ENCODE data around the gene RELN.

The RELN gene

GRCh38 chr7:103987451-103987850 is 2.0 kb downstream of the RELN start:
- POLR2A ChIA-PET (ENCODE audit: low non-redundant PET), result no interaction called here
- no peak for DNase-seq (ENCODE audit: low spot score)

DNA sequence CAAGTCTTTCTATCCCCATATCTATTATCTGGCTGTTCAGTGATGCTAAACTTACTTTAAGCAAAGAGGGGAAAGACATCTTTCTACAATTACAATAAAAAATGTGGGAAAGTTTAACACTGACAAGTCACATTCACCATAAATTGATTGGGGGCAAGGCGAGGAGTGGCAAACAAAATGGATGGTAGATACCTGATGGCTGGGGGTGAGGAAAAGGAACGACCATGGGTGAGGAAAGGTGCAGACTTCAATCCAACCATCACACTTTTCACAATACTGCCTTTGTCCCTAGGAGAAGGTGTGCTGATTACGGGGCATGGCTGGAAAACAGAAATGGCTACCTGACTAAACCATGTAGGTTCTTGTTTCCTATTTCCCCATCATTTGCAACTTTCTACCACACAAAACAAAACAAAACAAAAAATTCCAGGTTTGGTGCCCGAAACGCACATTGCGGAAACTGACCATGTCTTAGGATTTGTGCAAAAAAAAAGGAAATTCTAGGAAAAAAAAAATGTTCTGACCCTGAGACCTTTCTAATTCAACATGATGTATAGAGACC is 3.8 kb downstream of the RELN start:
- DNase-seq (ENCODE audit: low spot score), result no peak
- H3K27ac ChIP-seq, result no peak overlapping the region
- ChIA-PET CTCF (no interaction called here), POLR2A (ENCODE audit: low non-redundant PET) (no interaction called here)
- TF ChIP-seq CTCF (conservative IDR thresholded peaks at IDR 0.05; ENCODE audit: low read depth), result no peak

More at GRCh38 chr7:103987451-103987850, 2.0 kb downstream of the RELN start:
- CTCF ChIA-PET, result no interaction called here
- H3K27ac ChIP-seq, result no peak overlapping the region
- no peak for TF ChIP-seq CTCF (conservative IDR thresholded peaks at IDR 0.05; ENCODE audit: low read depth)

DNA sequence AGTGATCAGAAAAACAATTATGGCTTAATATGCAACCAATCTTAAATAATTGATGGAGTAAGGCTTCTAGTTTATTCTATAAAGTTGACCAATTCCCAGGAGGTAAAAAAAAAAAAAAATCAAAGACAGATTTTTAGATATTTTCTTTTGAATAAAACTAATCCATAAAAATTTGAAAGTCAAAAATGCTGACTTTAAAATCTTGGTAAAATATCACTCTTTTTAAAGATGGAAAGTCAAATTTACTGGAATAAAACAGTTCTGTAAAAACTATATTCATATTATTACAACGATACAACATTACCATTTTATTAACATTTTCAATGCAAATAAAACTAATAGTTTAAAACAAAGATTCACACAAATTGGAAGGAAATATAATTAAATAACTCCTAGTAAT is 5.4 kb downstream of the RELN start:
- DNase-seq (ENCODE audit: low spot score), result no peak
- no peak overlapping the region for H3K27ac ChIP-seq
- no peak for TF ChIP-seq CTCF (conservative IDR thresholded peaks at IDR 0.05; ENCODE audit: low read depth)
- ChIA-PET CTCF (no interaction called here), POLR2A (ENCODE audit: low non-redundant PET) (no interaction called here)

DNA sequence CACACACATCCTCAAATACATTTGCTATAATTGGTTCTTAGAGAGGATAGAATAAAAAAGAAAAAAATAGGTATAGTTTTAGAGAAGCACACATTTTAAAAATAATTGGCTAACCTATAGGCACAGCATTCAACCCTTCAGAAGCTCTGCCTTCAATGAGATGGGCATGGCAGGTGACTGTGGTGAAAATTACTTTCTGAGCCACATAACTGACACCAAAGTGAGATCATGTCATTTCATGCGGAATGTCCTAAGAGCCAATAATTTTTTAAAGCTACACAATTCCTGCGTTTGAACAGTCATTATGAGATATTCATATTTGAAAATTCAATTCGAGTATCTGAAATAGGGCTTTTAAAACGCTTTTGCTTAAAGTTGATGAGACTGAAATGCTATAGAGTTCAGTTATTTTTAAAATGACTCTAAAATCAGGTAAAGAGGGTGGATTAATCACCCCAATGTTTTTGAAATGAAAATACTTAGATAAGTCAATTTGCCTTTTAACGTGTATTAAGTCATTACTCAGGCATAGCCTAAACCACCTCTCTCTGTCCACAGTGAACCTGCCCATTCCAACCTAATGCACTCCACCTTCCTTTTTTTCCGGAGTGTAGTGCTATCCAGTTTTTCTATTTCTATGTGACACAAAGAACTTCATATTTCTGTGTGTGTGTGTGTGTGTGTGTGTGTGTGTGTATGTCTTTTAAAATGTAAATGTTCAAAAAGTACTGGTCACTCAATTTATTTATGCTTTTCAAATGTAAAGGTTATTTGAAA is 6.1 kb downstream of the RELN start:
- DNase-seq (ENCODE audit: low spot score), result no peak
- CTCF ChIA-PET, result interaction anchor here (0.6 kb wide), 1 partner anchor 32 kb away, joined by 3 read pairs; no protein-coding TSS in a partner anchor
- no peak overlapping the region for H3K27ac ChIP-seq
- no peak for TF ChIP-seq CTCF (conservative IDR thresholded peaks at IDR 0.05; ENCODE audit: low read depth)
- POLR2A ChIA-PET (ENCODE audit: low non-redundant PET), result no interaction called here

DNA sequence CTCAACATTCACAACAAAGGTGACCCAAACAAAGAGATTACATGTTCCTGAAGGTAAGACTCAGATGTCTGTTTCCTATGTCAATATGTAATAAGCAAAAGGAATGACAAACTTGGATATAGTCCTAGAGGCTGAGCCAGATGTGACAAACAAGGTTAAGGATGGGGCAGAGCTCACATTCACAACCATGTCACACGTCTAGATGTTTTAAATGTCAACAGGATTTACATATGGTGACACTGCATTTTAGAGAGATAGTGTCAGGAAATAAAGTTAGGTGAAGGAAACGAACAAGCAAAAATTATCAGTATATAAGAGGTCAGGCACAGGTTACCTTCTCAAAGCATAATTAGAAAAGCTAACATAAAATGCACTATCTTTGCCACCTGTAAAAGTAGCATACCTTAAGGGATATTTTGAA is 8.4 kb downstream of the RELN start:
- no peak for TF ChIP-seq CTCF (conservative IDR thresholded peaks at IDR 0.05; ENCODE audit: low read depth)
- no peak for DNase-seq (ENCODE audit: low spot score)
- ChIA-PET POLR2A (ENCODE audit: low non-redundant PET) (no interaction called here), CTCF (no interaction called here)
- H3K27ac ChIP-seq, result no peak overlapping the region

DNA sequence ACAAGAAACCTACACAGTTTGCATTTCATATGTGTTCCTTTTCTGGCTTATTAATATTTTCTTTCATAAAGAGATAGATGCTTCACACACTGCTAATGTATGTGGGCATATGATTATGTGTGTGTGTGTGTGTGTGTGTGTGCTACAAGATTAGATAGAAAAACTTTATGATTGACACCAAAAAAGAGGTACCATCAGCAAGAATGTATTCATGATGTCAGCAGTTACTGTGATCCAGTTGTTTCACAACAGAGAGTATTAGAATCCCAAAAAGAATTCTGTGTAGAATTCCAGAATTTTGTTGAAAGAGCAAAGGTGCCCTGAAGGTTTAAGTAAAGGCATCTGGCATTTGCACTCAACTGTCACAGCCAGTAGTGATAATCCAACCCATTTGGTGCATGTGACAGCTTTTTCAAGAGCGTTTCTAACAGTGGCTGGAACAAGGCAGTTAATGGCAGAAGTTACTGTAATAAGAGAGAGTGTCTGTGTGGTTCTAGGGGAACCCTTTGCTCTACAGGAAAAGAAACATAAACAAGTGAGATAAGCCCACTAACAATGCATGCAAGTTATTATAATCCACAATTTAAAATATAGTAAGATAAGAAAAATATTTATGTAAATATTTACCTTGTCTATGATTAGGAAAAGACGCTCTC is 16.6 kb downstream of the RELN start:
- ChIA-PET POLR2A (ENCODE audit: low non-redundant PET) (no interaction called here), CTCF (no interaction called here)
- TF ChIP-seq CTCF (conservative IDR thresholded peaks at IDR 0.05; ENCODE audit: low read depth), result no peak
- H3K27ac ChIP-seq, result no peak overlapping the region
- no peak for DNase-seq (ENCODE audit: low spot score)

All from RWPE1 (cell line).